Kidney (tissue), 14 donors: Measurements from ENCODE around the gene NPS. TPM values are rescaled to one million over a fixed set of nuclear protein-coding genes. Genes with fewer than 3 reads are reported as not detected.
A peak's percentile ranks its signal among the peaks of the same experiment; 100 is the strongest.

Source experiments
- DNase-seq, 5 donors: peaks; one replicate each; pipeline ENCODE4 v3.0.0-alpha.2; 2013 to 2020
- FAIRE-seq: peaks from 2 replicates; lab custom pipeline; 2012; peaks lifted over from hg19 to GRCh38; lab: Jason Lieb, UNC
- H3K27ac ChIP-seq, 2 donors: one replicate each; pipeline ENCODE4 v1.7.0; 2013; ENCODE audit warnings: low read depth in 2 of 2, low read length in 2 of 2, inconsistent platforms in 1 of 2
- H3K27me3 ChIP-seq: one replicate; pipeline ENCODE4 v1.7.1; 2013; ENCODE audit warnings: low read length, inconsistent platforms; ENCODE audit not compliant: control insufficient read depth, insufficient read depth
- H3K36me3 ChIP-seq, 3 donors: one replicate each; pipeline versions ENCODE4 v1.7.0 to v1.7.1; 2013; ENCODE audit warnings: low read length in 3 of 3, control low read depth in 1 of 3, inconsistent platforms in 1 of 3; ENCODE audit not compliant: insufficient read depth in 3 of 3, control insufficient read depth in 2 of 3
- H3K4me1 ChIP-seq, 3 donors: one replicate each; pipeline versions ENCODE4 v1.7.0 to v1.7.1; 2013; ENCODE audit warnings: low read length in 3 of 3, inconsistent platforms in 1 of 3, low read depth in 1 of 3; ENCODE audit not compliant: control insufficient read depth in 2 of 3, insufficient read depth in 2 of 3
- H3K4me3 ChIP-seq, 3 donors: one replicate each; pipeline versions ENCODE4 v1.7.0 to v1.8.1; 2013; ENCODE audit warnings: low read length in 3 of 3, control low read depth in 1 of 3, inconsistent platforms in 1 of 3
- H3K9ac ChIP-seq, 3 donors: one replicate each; pipeline versions ENCODE4 v1.7.0 to v1.7.1; 2013; ENCODE audit warnings: low read length in 3 of 3, control low read depth in 1 of 3, inconsistent platforms in 1 of 3
- H3K9me3 ChIP-seq, 3 donors: one replicate each; pipeline versions ENCODE4 v1.7.0 to v1.7.1; 2013; ENCODE audit warnings: low read length in 3 of 3, control low read depth in 1 of 3, inconsistent platforms in 1 of 3; ENCODE audit not compliant: control insufficient read depth in 2 of 3, insufficient read depth in 1 of 3
- CTCF ChIP-seq: IDR thresholded peaks from 3 replicates; pipeline ENCODE4 v1.5.1; 2012; ENCODE audit warnings: mild to moderate bottlenecking, moderate library complexity, borderline replicate concordance; ENCODE audit not compliant: insufficient read depth; ENCODE audit errors: extremely low read depth
- intact Hi-C: fragments of 100-400 bp; cut with DNase I; formaldehyde crosslinking; loops from one replicate; pipeline ENCODE4 v1.11.1; 2022
- polyA plus RNA-seq: library from polyadenylated mRNA; stranded (reverse); fragments of 350-450 nt; fragmentation: Illumina TruSeq; extraction: RNeasy Lipid Tissue Mini Kit (QIAGEN cat#74804); gene quantifications from one replicate; pipeline ENCODE4 v1.2.3, GENCODE V29; 2014; ENCODE audit warnings: low read depth, low replicate concordance; ENCODE audit not compliant: insufficient read depth
- total RNA-seq: library from RNA; stranded (reverse); fragmentation: NEBNext Ultra II Directional; extraction: Animal tissue kit (Norgen Biotek cat#: 25700); gene quantifications from one replicate; pipeline ENCODE4 v1.2.1, GENCODE V29; 2021
- donor health status: control.
- donor health status: control.
- donor health status: control.
- donor health status: control.
- donor health status: control.
- donor health status: DM: yes; HTN: yes; CAD: no.
- donor health status: Normal renal cell carcinoma (clear cell type).

Gene NPS
- total and polyA plus RNA-seq, 2 donors from 2014 or later: not detected

- peak; percentile 42 for FAIRE-seq
- no peaks in the 10 kb centered on the region for H3K27me3 ChIP-seq
- no peak overlapping the region for H3K4me3 ChIP-seq
These were observed 30.5 kb downstream of the NPS start for GRCh38 chr10:127579640-127580039.

GRCh38 chr10:127580822-127581221, 31.7 kb downstream of the NPS start:
- H3K4me1 ChIP-seq: peaks cover 0 to 22% (median 14%) of the 10 kb centered on the region in 3 donors
- intact Hi-C loops: no loop called here
- DNase-seq (no peak), FAIRE-seq (no peak)
- H3K9ac ChIP-seq: no peak overlapping the region
- H3K27me3 ChIP-seq: no peaks in the 10 kb centered on the region
- H3K9me3 ChIP-seq: no peaks in the 10 kb centered on the region
- no peak for TF ChIP-seq CTCF
- H3K36me3 ChIP-seq: no peaks in the 10 kb centered on the region
- no peak overlapping the region for H3K27ac ChIP-seq
- H3K4me3 ChIP-seq: no peak overlapping the region

More at GRCh38 chr10:127579640-127580039, 30.5 kb downstream of the NPS start:
- Histone ChIP-seq H3K9ac (no peak overlapping the region), H3K27ac (peak overlapping the region in 1 of 2 donors; percentile 44), H3K9me3 (no peaks in the 10 kb centered on the region), H3K36me3 (no peaks in the 10 kb centered on the region), H3K4me1 (peaks cover 0 to 22% (median 14%) of the 10 kb centered on the region in 3 donors)
- no peak for TF ChIP-seq CTCF
- intact Hi-C loops: no loop called here
- DNase-seq: peak in 2 of 5 donors; percentile 11 to 31

GRCh38 chr10:127585519-127586023, 36.5 kb downstream of the NPS start:
- Histone ChIP-seq H3K9me3 (no peaks in the 10 kb centered on the region), H3K27ac (no peak overlapping the region), H3K27me3 (no peaks in the 10 kb centered on the region), H3K36me3 (no peaks in the 10 kb centered on the region), H3K4me1 (no peaks in the 10 kb centered on the region), H3K9ac (no peak overlapping the region), H3K4me3 (no peak overlapping the region)
- DNase-seq (no peak), FAIRE-seq (no peak)
- TF ChIP-seq CTCF: no peak
- intact Hi-C loops: no loop called here
